Common myeloid progenitor, CD34-positive (primary cell): Measurements from ENCODE around the gene CSNK1D.

Experiments
- CTCF ChIA-PET: fragments of 350-600 bp; sonication (Branson Sonifier 250); formaldehyde crosslinking; loops from one replicate; lab custom pipeline; 2021; ENCODE audit warnings: antibody characterized with exemption; lab: Charles Lee
- POLR2A ChIA-PET: fragments of 350-600 bp; sonication (Branson Sonifier 250); formaldehyde crosslinking; loops from one replicate; lab custom pipeline; 2021; ENCODE audit warnings: antibody characterized with exemption; lab: Charles Lee
- DNase-seq, 3 donors: peaks; one replicate each; pipeline versions ENCODE4 v3.0.0 to v3.0.0-alpha.2; 2013
- H3K27ac ChIP-seq, 2 experiments: 1 replicate in 1 of 2; 2 replicates in 1 of 2; pipeline ENCODE4 v1.7.0; 2013; ENCODE audit warnings: inconsistent platforms in 2 of 2, low read length in 2 of 2, mild to moderate bottlenecking in 2 of 2, low read depth in 1 of 2, moderate library complexity in 1 of 2; ENCODE audit not compliant: severe bottlenecking in 2 of 2, insufficient read depth in 1 of 2, poor library complexity in 1 of 2
- H3K27me3 ChIP-seq, 5 experiments: replicated peaks in 2 of 5; 1 replicate in 3 of 5; 2 replicates in 2 of 5; pipeline versions ENCODE4 v1.6.1 to v1.7.0; 2013; ENCODE audit warnings: low read length in 4 of 5, mild to moderate bottlenecking in 2 of 5, moderate library complexity in 2 of 5, inconsistent platforms in 1 of 5; ENCODE audit not compliant: insufficient read depth in 5 of 5, control insufficient read depth in 4 of 5
- H3K36me3 ChIP-seq, 4 experiments: 1 replicate in 2 of 4; 2 replicates in 2 of 4; pipeline versions ENCODE4 v1.6.1 to v1.7.0; 2013; ENCODE audit warnings: low read length in 3 of 4, control low read depth in 1 of 4, mild to moderate bottlenecking in 1 of 4; ENCODE audit not compliant: control insufficient read depth in 4 of 4, insufficient read depth in 4 of 4
- H3K4me1 ChIP-seq, 4 experiments: 1 replicate in 3 of 4; 2 replicates in 1 of 4; pipeline versions ENCODE4 v1.6.1 to v1.7.1; 2013; ENCODE audit warnings: low read length in 3 of 4, mild to moderate bottlenecking in 3 of 4, control low read depth in 1 of 4, inconsistent platforms in 1 of 4, moderate library complexity in 1 of 4; ENCODE audit not compliant: control insufficient read depth in 4 of 4, insufficient read depth in 4 of 4; ENCODE audit errors: control extremely low read depth in 1 of 4
- H3K4me3 ChIP-seq, 7 experiments: 1 replicate in 4 of 7; 2 replicates in 3 of 7; pipeline versions ENCODE4 v1.5.1 to v1.7.0; 2013; ENCODE audit warnings: mild to moderate bottlenecking in 7 of 7, low read length in 6 of 7, moderate library complexity in 6 of 7, inconsistent platforms in 2 of 7, low read depth in 2 of 7, control low read depth in 1 of 7; ENCODE audit not compliant: insufficient read depth in 4 of 7, control insufficient read depth in 1 of 7; ENCODE audit errors: extremely low read depth in 1 of 7
- H3K9me3 ChIP-seq, 5 experiments: 1 replicate in 4 of 5; 2 replicates in 1 of 5; pipeline versions ENCODE4 v1.6.1 to v1.7.1; 2013; ENCODE audit warnings: low read length in 4 of 5, mild to moderate bottlenecking in 2 of 5, inconsistent platforms in 1 of 5, low read depth in 1 of 5, moderate library complexity in 1 of 5; ENCODE audit not compliant: control insufficient read depth in 4 of 5, insufficient read depth in 2 of 5; ENCODE audit errors: control extremely low read depth in 1 of 5
- WGBS: methylation state at CpG from one replicate; pipeline ENCODE4 v1.1.5; 2013; ENCODE audit not compliant: insufficient coverage; 5-methylcytosine and 5-hydroxymethylcytosine counted together

The CSNK1D gene

GRCh38 chr17:82252511-82253178 is 20.9 kb downstream of the CSNK1D start:
- 97% methylated on average over 26 of the region's 28 CpGs for WGBS
- Histone ChIP-seq H3K4me3 (no peak overlapping the region), H3K36me3 (peaks cover 31 to 84% (median 57%) of the 10 kb centered on the region in 4 experiments), H3K27me3 (no peaks in the 10 kb centered on the region), H3K27ac (no peak overlapping the region), H3K4me1 (peaks cover 0 to 7% (median 3%) of the 10 kb centered on the region in 4 experiments), H3K9me3 (peaks cover 0 to 2% (median 0%) of the 10 kb centered on the region in 5 experiments)
- ChIA-PET POLR2A (interaction anchor here (0.6 kb wide), 2 partner anchors 12 to 310 kb away, joined by 3 to 12 read pairs; no protein-coding TSS in a partner anchor), CTCF (interaction anchor here (1.1 to 1.2 kb wide), 2 partner anchors 15 to 97 kb away, joined by 3 to 4 read pairs; no protein-coding TSS in a partner anchor)
- no peak for DNase-seq

GRCh38 chr17:82250868-82251500 is 22.5 kb downstream of the CSNK1D start:
- peaks cover 0 to 2% (median 0%) of the 10 kb centered on the region in 5 experiments for H3K9me3 ChIP-seq
- no peak overlapping the region for H3K27ac ChIP-seq
- ChIA-PET POLR2A (interaction anchor here (1.2 kb wide), 1 partner anchor 9 kb away, joined by 4 read pairs; no protein-coding TSS in a partner anchor), CTCF (interaction anchor here (0.7 to 1.5 kb wide), 3 partner anchors 9 to 11 kb away, joined by 3 to 4 read pairs (median 3); no protein-coding TSS in a partner anchor)
- H3K27me3 ChIP-seq, result no peaks in the 10 kb centered on the region
- H3K4me3 ChIP-seq, result no peak overlapping the region
- H3K36me3 ChIP-seq, result peaks cover 27 to 86% (median 57%) of the 10 kb centered on the region in 4 experiments
- H3K4me1 ChIP-seq, result peaks cover 0 to 19% (median 13%) of the 10 kb centered on the region in 4 experiments
- no peak for DNase-seq
- WGBS, result 97% methylated on average over 21 of the region's 25 CpGs

DNA sequence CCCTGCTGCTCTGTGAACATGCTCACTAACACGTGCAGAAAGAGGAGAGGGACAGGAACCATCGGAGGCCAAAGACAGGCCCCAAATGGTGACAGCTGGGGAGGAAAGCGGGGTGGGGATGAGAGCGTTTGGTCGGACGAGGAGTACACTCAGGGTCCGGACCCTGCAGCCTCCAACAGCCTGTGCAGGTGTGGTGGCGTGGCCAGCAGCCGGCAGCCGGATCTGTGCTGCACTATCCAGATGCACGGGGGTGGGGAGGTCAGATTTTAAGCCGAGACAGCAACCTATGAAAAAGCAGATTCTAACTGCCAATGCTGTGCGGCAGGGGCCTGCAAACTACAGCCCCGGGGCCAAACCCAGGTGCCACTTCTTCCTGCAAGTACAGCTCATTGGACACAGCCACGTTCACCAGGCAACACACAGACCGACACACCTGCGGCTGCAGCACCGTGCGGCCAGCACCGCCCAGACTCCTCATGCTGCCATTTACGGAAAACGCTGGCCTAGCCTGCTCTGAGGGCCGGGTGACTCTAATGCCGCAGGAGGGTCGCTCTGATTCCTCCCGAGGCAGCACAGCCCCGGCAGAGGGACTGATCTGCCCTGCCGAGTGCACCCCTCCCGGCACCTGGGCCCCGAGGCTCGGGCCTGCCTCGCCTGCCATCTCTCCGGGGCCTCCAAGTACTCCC is 23.5 kb downstream of the CSNK1D start:
- Histone ChIP-seq H3K4me1 (peaks cover 0 to 19% (median 13%) of the 10 kb centered on the region in 4 experiments), H3K36me3 (peaks cover 19 to 86% (median 61%) of the 10 kb centered on the region in 4 experiments), H3K27ac (no peak overlapping the region), H3K4me3 (no peak overlapping the region), H3K27me3 (no peaks in the 10 kb centered on the region), H3K9me3 (no peaks in the 10 kb centered on the region)
- no peak for DNase-seq
- ChIA-PET CTCF (interaction anchor here (0.9 to 1.5 kb wide), 2 partner anchors 8 to 10 kb away, joined by 3 to 4 read pairs; no protein-coding TSS in a partner anchor), POLR2A (interaction anchor here (1.2 kb wide), 1 partner anchor 8 kb away, joined by 4 read pairs; no protein-coding TSS in a partner anchor)
- 95% methylated on average over 33 of the region's 33 CpGs for WGBS

GRCh38 chr17:82248815-82249674 is 24.5 kb downstream of the CSNK1D start:
- Histone ChIP-seq H3K27me3 (no peaks in the 10 kb centered on the region), H3K9me3 (no peaks in the 10 kb centered on the region), H3K4me1 (peaks cover 0 to 19% (median 13%) of the 10 kb centered on the region in 4 experiments), H3K36me3 (peaks cover 19 to 95% (median 70%) of the 10 kb centered on the region in 4 experiments), H3K27ac (no peak overlapping the region), H3K4me3 (no peak overlapping the region)
- ChIA-PET CTCF (no interaction called here), POLR2A (no interaction called here)
- no peak for DNase-seq
- 96% methylated on average over 36 of the region's 54 CpGs for WGBS

DNA sequence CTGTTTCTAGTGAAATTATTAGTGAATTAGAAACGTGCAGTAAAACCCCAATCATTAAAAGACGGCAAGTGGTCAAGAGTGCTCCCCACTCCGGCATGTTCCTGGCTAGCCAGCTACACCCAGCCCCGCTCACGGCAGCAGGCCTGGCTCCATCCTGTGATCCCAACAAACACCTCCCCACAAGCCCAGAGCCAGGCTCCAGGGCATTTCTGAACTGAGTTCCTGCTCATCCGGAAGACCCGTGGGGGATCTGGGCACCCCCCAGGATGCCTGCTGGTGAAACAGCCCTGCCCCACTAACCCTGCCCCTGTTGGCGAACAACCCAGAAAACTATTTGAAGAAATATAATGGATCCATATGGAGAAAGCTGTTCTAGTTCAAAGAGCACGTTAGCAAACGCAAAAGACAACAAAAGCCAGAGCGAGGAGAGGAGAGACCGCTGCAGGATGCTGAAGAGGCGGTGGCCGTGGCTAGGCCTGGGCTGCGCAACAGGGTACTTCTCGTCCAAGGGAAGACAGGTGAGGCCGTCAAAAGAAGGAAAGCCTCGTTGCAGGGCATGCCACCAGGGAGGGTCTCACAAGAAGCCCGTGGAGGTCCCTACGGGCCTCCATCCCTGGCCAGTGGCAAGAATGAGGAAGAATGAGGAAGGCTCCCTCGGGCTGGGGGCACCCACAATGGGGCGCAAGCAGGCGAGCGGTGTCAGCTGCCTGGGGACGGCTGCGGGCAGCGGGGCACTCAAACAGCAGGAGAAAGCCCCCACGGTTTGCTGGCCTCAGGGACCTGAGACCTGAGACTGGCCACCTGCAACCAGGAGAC is 25.4 kb downstream of the CSNK1D start:
- POLR2A ChIA-PET, result interaction anchor here (0.6 kb wide), 1 partner anchor 23 kb away, joined by 3 read pairs; no protein-coding TSS in a partner anchor
- CTCF ChIA-PET, result interaction anchor here (1.6 kb wide), 1 partner anchor 12 kb away, joined by 6 read pairs; no protein-coding TSS in a partner anchor
- Histone ChIP-seq H3K4me3 (no peak overlapping the region), H3K9me3 (no peaks in the 10 kb centered on the region), H3K4me1 (peaks cover 0 to 19% (median 16%) of the 10 kb centered on the region in 4 experiments), H3K36me3 (peaks cover 17 to 99% (median 74%) of the 10 kb centered on the region in 4 experiments), H3K27me3 (no peaks in the 10 kb centered on the region), H3K27ac (no peak overlapping the region)
- whole genome bisulfite sequencing, result 97% methylated on average over 24 of the region's 28 CpGs
- no peak for DNase-seq
